IPS DF 6.9 (cell line): ENCODE data around the gene GPR65.

Experiments
- DNase-seq: peaks from one replicate; pipeline ENCODE4 v3.0.0-alpha.2; 2013; ENCODE audit warnings: low read depth, low spot score
- H3K27ac ChIP-seq: one replicate; pipeline ENCODE4 v1.5.1; 2013; ENCODE audit warnings: low read length, control low read depth
- H3K27me3 ChIP-seq: 2 replicates; pipeline ENCODE4 v1.6.1; 2013; ENCODE audit warnings: mild to moderate bottlenecking, low read length; ENCODE audit not compliant: control insufficient read depth, insufficient read depth
- H3K36me3 ChIP-seq: 2 replicates; pipeline ENCODE4 v1.6.1; 2013; ENCODE audit warnings: low read length; ENCODE audit not compliant: control insufficient read depth, insufficient read depth
- H3K4me1 ChIP-seq: 2 replicates; pipeline ENCODE4 v1.6.1; 2013; ENCODE audit warnings: low read length; ENCODE audit not compliant: control insufficient read depth, insufficient read depth
- H3K4me3 ChIP-seq: 2 replicates; pipeline ENCODE4 v1.5.1; 2013; ENCODE audit warnings: mild to moderate bottlenecking, low read length
- H3K9me3 ChIP-seq: 2 replicates; pipeline ENCODE4 v1.6.1; 2013; ENCODE audit warnings: low read length, inconsistent platforms; ENCODE audit not compliant: control insufficient read depth, insufficient read depth
- WGBS: extraction: QIAGEN DNeasy Blood & Tissue Kit; methylation state at CpG from one replicate; pipeline ENCODE4 v1.1.7; 2013; ENCODE audit warnings: mixed read lengths, missing lambda C conversion rate; ENCODE audit not compliant: insufficient read length, insufficient coverage; 5-methylcytosine and 5-hydroxymethylcytosine counted together

The GPR65 gene

DNA sequence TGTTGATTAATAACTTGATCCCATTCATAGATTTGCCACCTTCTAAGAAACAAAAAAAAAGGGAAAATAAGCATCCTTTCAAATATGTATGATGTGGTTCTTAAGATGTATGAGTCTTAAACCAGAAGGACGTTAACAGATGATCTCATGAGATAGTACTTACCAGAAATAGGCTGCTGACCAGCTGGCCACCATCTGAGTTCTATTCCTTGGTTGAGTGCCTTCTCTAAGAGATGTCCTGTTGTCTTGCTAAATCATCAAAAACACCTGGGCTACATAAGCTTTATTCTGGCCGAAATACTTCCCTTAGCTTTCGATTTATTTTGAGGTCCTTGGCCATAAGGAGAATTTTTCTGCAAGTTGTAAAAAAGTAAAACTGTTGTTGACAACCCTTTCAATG, 55.6 kb downstream of the GPR65 start:
- Histone ChIP-seq H3K27ac (no peak overlapping the region), H3K4me1 (no peaks in the 10 kb centered on the region), H3K9me3 (no peaks in the 10 kb centered on the region), H3K36me3 (no peaks in the 10 kb centered on the region), H3K27me3 (no peaks in the 10 kb centered on the region), H3K4me3 (no peak overlapping the region)
- no CpG with 5 or more reads among the region's 3 CpGs for WGBS
- no peak for DNase-seq

DNA sequence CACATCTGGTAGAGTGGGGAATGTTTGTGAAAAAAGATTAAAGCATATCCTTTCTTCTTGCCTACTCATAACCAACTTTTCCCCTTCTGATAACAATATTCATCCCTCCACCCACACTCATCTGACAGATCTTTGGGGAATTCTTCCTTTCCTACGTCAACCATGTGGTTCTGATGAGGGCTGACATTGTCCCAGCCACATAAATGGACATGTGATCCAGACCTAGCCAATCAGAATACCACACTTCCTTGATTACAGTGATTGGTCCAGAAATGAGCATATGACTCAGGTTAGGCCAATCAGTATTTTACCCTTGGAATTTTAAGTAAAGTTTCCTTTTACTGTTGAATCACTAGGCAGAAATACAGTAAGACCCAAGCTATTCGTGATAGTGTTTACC, 58.9 kb downstream of the GPR65 start:
- H3K4me1 ChIP-seq, result no peaks in the 10 kb centered on the region
- no peaks in the 10 kb centered on the region for H3K27me3 ChIP-seq
- no peaks in the 10 kb centered on the region for H3K36me3 ChIP-seq
- no CpG with 5 or more reads among the region's 2 CpGs for WGBS
- H3K27ac ChIP-seq, result no peak overlapping the region
- DNase-seq, result no peak
- no peaks in the 10 kb centered on the region for H3K9me3 ChIP-seq
- H3K4me3 ChIP-seq, result no peak overlapping the region
